ENCODE data around the gene IRAK3.

- TF ChIP-seq EZH2 (IDR thresholded peaks at IDR 0.05; ENCODE audit: insufficient read depth, poor library complexity, severe bottlenecking), result no peak
- no peak for TF ChIP-seq EZH2phosphoT487 (IDR thresholded peaks at IDR 0.05; ENCODE audit: insufficient read depth, low read depth)
Observed at GRCh38 chr12:66195242-66195641, 6.2 kb downstream of the IRAK3 start.

Data from GM23248 (cell line).